WTC11 (cell line): ENCODE data around the gene FCN3. TPM values are rescaled to one million over a fixed set of nuclear protein-coding genes. Genes with fewer than 3 reads are reported as not detected.
A peak's percentile ranks its signal among the peaks of the same experiment; 100 is the strongest.

Experiments used
- ATAC-seq: fragments of 200-7000 bp; cut with Tn5 transposase; 2 replicates; pipeline ENCODE4 v1.10.0; 2021; ENCODE audit warnings: mild to moderate bottlenecking, moderate library complexity
- CTCF ChIA-PET: fragments of 300-600 bp; sonication (Branson Sonifier 250); formaldehyde crosslinking; loops from one replicate; lab custom pipeline; 2021; ENCODE audit warnings: antibody characterized with exemption; lab: Charles Lee
- POLR2A ChIA-PET: fragments of 350-600 bp; sonication (Branson Sonifier 250); formaldehyde crosslinking; loops from one replicate; lab custom pipeline; 2021; ENCODE audit warnings: antibody characterized with exemption; lab: Charles Lee
- DNase-seq: peaks from one replicate; pipeline ENCODE4 v3.0.0; 2021; ENCODE audit warnings: low spot score
- H3K27ac Mint-ChIP-seq: 2 replicates; pipeline ENCODE4 v1.8.0; 2021; ENCODE audit warnings: mixed read lengths
- H3K27me3 Mint-ChIP-seq: 2 replicates; pipeline ENCODE4 v1.8.0; 2021; ENCODE audit warnings: low read depth, mild to moderate bottlenecking, moderate library complexity, mixed read lengths
- H3K36me3 Mint-ChIP-seq: 2 replicates; pipeline ENCODE4 v1.8.0; 2021; ENCODE audit warnings: mixed read lengths
- H3K4me1 Mint-ChIP-seq: 2 replicates; pipeline ENCODE4 v1.8.0; 2022; ENCODE audit warnings: mixed read lengths
- H3K4me3 Mint-ChIP-seq: 2 replicates; pipeline ENCODE4 v1.8.0; 2021; ENCODE audit warnings: mild to moderate bottlenecking, moderate library complexity, mixed read lengths
- H3K9me3 Mint-ChIP-seq: 2 replicates; pipeline ENCODE4 v1.8.0; 2021; ENCODE audit warnings: mixed read lengths
- AFF4 ChIP-seq: sonication (generic); formaldehyde crosslinking; IDR thresholded peaks from 2 replicates; pipeline ENCODE4 v1.8.1; 2023; ENCODE audit warnings: mild to moderate bottlenecking, missing genetic modification reagents, borderline replicate concordance
- AR ChIP-seq: fragments of 250-450 bp; sonication (Bioruptor Pico); IDR thresholded peaks from 2 replicates; pipeline ENCODE4 v1.9.0; 2021; ENCODE audit warnings: mild to moderate bottlenecking
- CREM ChIP-seq: sonication (generic); formaldehyde crosslinking; IDR thresholded peaks from 2 replicates; pipeline ENCODE4 v1.8.1; 2022; ENCODE audit warnings: mild to moderate bottlenecking, missing genetic modification reagents, moderate library complexity
- E2F4 ChIP-seq: sonication (generic); formaldehyde crosslinking; IDR thresholded peaks from 2 replicates; pipeline ENCODE4 v1.8.1; 2022; ENCODE audit warnings: low read depth, mild to moderate bottlenecking, moderate library complexity, missing genetic modification reagents, borderline replicate concordance
- ETV6 ChIP-seq: sonication (generic); formaldehyde crosslinking; IDR thresholded peaks from 2 replicates; pipeline ENCODE4 v1.8.1; 2022; ENCODE audit warnings: mild to moderate bottlenecking, missing genetic modification reagents
- FOXJ3 ChIP-seq: sonication (generic); formaldehyde crosslinking; IDR thresholded peaks from 2 replicates; pipeline ENCODE4 v1.9.0; 2021; ENCODE audit warnings: missing genetic modification reagents, mild to moderate bottlenecking, borderline replicate concordance
- FOXK1 ChIP-seq: sonication (generic); formaldehyde crosslinking; IDR thresholded peaks from 2 replicates; pipeline ENCODE4 v1.8.0; 2022; ENCODE audit warnings: mild to moderate bottlenecking, moderate library complexity, missing genetic modification reagents
- FOXP1 ChIP-seq: sonication (generic); formaldehyde crosslinking; IDR thresholded peaks from 2 replicates; pipeline ENCODE4 v1.8.0; 2022; ENCODE audit warnings: missing genetic modification reagents, mild to moderate bottlenecking, moderate library complexity, borderline replicate concordance
- IRF2 ChIP-seq: sonication (generic); formaldehyde crosslinking; IDR thresholded peaks from 2 replicates; pipeline ENCODE4 v1.8.0; 2022; ENCODE audit warnings: low read depth, missing genetic modification reagents, borderline replicate concordance
- KAT7 ChIP-seq: sonication (generic); formaldehyde crosslinking; IDR thresholded peaks from 2 replicates; pipeline ENCODE4 v1.8.1; 2023; ENCODE audit warnings: missing genetic modification reagents, mild to moderate bottlenecking, borderline replicate concordance
- MAX ChIP-seq: sonication (generic); formaldehyde crosslinking; IDR thresholded peaks from 2 replicates; pipeline ENCODE4 v1.8.0; 2022; ENCODE audit warnings: mild to moderate bottlenecking, missing genetic modification reagents
- PRDM15 ChIP-seq: sonication (generic); formaldehyde crosslinking; IDR thresholded peaks from 2 replicates; pipeline ENCODE4 v1.8.0; 2022; ENCODE audit warnings: missing genetic modification reagents
- PRRX2 ChIP-seq: fragments of 250-450 bp; sonication (Bioruptor Pico); IDR thresholded peaks from 2 replicates; pipeline ENCODE4 v1.8.0; 2021; ENCODE audit warnings: mild to moderate bottlenecking
- SOX15 ChIP-seq: fragments of 250-450 bp; sonication (Bioruptor Pico); IDR thresholded peaks from 2 replicates; pipeline ENCODE4 v1.9.0; 2021; ENCODE audit warnings: mild to moderate bottlenecking
- STAT6 ChIP-seq: sonication (generic); formaldehyde crosslinking; conservative IDR thresholded peaks from 2 replicates; pipeline ENCODE4 v1.8.1; 2023; ENCODE audit warnings: mild to moderate bottlenecking, low read depth, missing genetic modification reagents, moderate library complexity
- USF1 ChIP-seq: sonication (generic); formaldehyde crosslinking; IDR thresholded peaks from 2 replicates; pipeline ENCODE4 v1.8.0; 2022; ENCODE audit warnings: mild to moderate bottlenecking, missing genetic modification reagents
- ZNF121 ChIP-seq: sonication (generic); formaldehyde crosslinking; IDR thresholded peaks from 2 replicates; pipeline ENCODE4 v1.8.0; 2023; ENCODE audit warnings: missing genetic modification reagents
- ZNF416 ChIP-seq: fragments of 250-450 bp; sonication (Bioruptor Pico); IDR thresholded peaks from 2 replicates; pipeline ENCODE4 v1.9.0; 2021; ENCODE audit warnings: mild to moderate bottlenecking, inconsistent platforms
- ZNF423 ChIP-seq: fragments of 250-450 bp; sonication (Bioruptor Pico); IDR thresholded peaks from 2 replicates; pipeline ENCODE4 v2.1.2; 2022; ENCODE audit warnings: mild to moderate bottlenecking, moderate library complexity
- total RNA-seq: library from RNA; stranded (reverse); gene quantifications from 3 replicates; pipeline ENCODE4 v1.2.3, GENCODE V29; 2021

The FCN3 gene
- total RNA-seq, 1 experiment from 2014 or later: 0.98 TPM

GRCh38 chr1:27343639-27344025, 31.0 kb downstream of the FCN3 start (continued):
- TF ChIP-seq STAT6 (CRISPR knock-in tag): no peak
- no peak for TF ChIP-seq E2F4 (CRISPR knock-in tag)
- no peak for TF ChIP-seq KAT7
- TF ChIP-seq FOXP1 (CRISPR knock-in tag): no peak
- no peak for TF ChIP-seq AR (CRISPR knock-in tag)

GRCh38 chr1:27342778-27343638, 31.6 kb downstream of the FCN3 start:
- CTCF ChIA-PET: interaction anchor here (0.7 to 4.5 kb wide), 13 partner anchors 8 to 54 kb away, joined by 3 to 36 read pairs (median 4); partner anchors contain the start of gene MAP3K6
- H3K4me3 Mint-ChIP-seq: peak overlapping the region; percentile 67
- TF ChIP-seq ETV6 (0 out of 2 replicates have a peak, but pooled peaks have one; percentile 44), SOX15 (no peak), PRRX2 (CRISPR knock-in tag) (no peak), ZNF416 (CRISPR knock-in tag) (no peak), PRDM15 (CRISPR knock-in tag) (peak; percentile 22; the same call in 1 of the 2 replicates), IRF2 (CRISPR knock-in tag) (no peak), CREM (CRISPR knock-in tag) (no peak), FOXK1 (CRISPR knock-in tag) (0 out of 2 replicates have a peak, but pooled peaks have one; percentile 6), AFF4 (no peak), ZNF121 (CRISPR knock-in tag) (no peak), FOXJ3 (CRISPR knock-in tag) (no peak), USF1 (CRISPR knock-in tag) (no peak), MAX (CRISPR knock-in tag) (no peak), ZNF423 (CRISPR knock-in tag) (no peak), FOXP1 (CRISPR knock-in tag) (peak; percentile 57; the same call in 1 of the 2 replicates)

More at GRCh38 chr1:27342778-27343638, 31.6 kb downstream of the FCN3 start:
- POLR2A ChIA-PET: interaction anchor here (0.9 to 2.0 kb wide), 2 partner anchors 35 to 43 kb away, joined by 3 to 6 read pairs; no protein-coding TSS in a partner anchor
- peaks cover 9% of the 10 kb centered on the region; the same call in 1 of the 2 replicates for H3K36me3 Mint-ChIP-seq
- H3K27ac Mint-ChIP-seq: peak overlapping the region; percentile 68
- peaks cover 2% of the 10 kb centered on the region; the same call in 1 of the 2 replicates for H3K27me3 Mint-ChIP-seq
- H3K4me1 Mint-ChIP-seq: peaks cover 44% of the 10 kb centered on the region
- no peaks in the 10 kb centered on the region for H3K9me3 Mint-ChIP-seq
- DNase-seq (peak; percentile 39), ATAC-seq (peak; percentile 27)
